ENCODE measurements around the gene OR6A2.

OR6A2 gene

DNA sequence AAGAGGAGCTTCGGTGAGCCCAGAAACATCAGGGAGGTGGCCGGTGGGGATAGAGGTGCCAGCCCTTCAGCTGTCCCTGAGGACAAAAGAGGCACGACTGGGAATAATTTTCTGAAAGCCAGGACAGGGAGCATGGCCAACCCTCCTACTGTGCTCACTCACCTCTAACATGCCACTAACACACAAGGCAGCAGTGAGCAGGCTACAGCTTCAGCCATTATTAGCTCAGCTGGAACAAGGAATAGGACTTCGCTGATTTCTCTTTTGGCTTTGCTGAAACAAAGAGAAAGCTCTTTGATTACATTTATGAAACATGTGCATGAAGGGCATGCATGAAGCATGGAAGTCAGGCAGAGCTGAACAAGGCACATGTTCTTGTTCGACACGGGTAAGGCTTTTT, 33.9 kb upstream of the OR6A2 start:
- no peak overlapping the region for H3K4me2 ChIP-seq (ENCODE audit: low read depth, low read length, poor library complexity, severe bottlenecking)
- no peaks in the 10 kb centered on the region for H3K27me3 ChIP-seq (ENCODE audit: insufficient read depth, low read length, poor library complexity, severe bottlenecking)
- H3K9me3 ChIP-seq (ENCODE audit: insufficient read depth, low read depth, low read length) = no peaks in the 10 kb centered on the region
- no peaks in the 10 kb centered on the region for H3K4me1 ChIP-seq (ENCODE audit: insufficient read depth, low read length, poor library complexity, severe bottlenecking)
- no peaks in the 10 kb centered on the region for H3K9me2 ChIP-seq (replicated peaks; ENCODE audit: low read depth, low read length)
- no peak overlapping the region for H3K4me3 ChIP-seq (ENCODE audit: low read length, poor library complexity, severe bottlenecking)
- H3K9ac ChIP-seq (ENCODE audit: low read depth, low read length, poor library complexity, severe bottlenecking) = no peak overlapping the region
- TF ChIP-seq EZH2phosphoT487 (IDR thresholded peaks at IDR 0.05; ENCODE audit: borderline replicate concordance) = no peak
- TF ChIP-seq, protein P1, sequence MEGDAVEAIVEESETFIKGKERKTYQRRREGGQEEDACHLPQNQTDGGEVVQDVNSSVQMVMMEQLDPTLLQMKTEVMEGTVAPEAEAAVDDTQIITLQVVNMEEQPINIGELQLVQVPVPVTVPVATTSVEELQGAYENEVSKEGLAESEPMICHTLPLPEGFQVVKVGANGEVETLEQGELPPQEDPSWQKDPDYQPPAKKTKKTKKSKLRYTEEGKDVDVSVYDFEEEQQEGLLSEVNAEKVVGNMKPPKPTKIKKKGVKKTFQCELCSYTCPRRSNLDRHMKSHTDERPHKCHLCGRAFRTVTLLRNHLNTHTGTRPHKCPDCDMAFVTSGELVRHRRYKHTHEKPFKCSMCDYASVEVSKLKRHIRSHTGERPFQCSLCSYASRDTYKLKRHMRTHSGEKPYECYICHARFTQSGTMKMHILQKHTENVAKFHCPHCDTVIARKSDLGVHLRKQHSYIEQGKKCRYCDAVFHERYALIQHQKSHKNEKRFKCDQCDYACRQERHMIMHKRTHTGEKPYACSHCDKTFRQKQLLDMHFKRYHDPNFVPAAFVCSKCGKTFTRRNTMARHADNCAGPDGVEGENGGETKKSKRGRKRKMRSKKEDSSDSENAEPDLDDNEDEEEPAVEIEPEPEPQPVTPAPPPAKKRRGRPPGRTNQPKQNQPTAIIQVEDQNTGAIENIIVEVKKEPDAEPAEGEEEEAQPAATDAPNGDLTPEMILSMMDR (conservative IDR thresholded peaks at IDR 0.05; ENCODE audit: low read length) = no peak
- no peaks in the 10 kb centered on the region for H3K79me2 ChIP-seq (ENCODE audit: insufficient read depth, low read length)
- no peak overlapping the region for H2AFZ ChIP-seq (ENCODE audit: low read length)
- H3F3A ChIP-seq (ENCODE audit: low read depth) = no peaks in the 10 kb centered on the region
- no peaks in the 10 kb centered on the region for H4K20me1 ChIP-seq (ENCODE audit: insufficient read depth, low read length, poor library complexity, severe bottlenecking)
- no peaks in the 10 kb centered on the region for H3K36me3 ChIP-seq (ENCODE audit: insufficient read depth, low read length)

DNA sequence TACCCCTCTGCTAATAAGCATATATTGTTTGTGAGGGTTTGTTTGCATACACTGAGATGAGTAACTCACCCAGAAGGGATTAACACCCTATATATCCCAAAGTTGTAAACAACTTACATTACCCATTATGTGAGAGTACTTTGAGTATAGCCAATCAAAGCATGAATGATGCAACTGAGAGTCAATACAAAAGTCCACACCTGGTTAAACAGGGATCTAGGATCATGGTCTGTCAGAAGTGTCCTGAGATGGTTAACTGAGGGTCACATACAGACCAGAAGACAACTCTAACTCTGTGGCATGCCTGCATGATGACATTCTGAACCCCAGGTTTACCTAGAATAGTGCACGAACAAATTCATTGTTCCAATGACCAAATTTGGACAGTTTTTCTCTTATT, 28.6 kb upstream of the OR6A2 start:
- H3K9me3 ChIP-seq (ENCODE audit: insufficient read depth, low read depth, low read length) = no peaks in the 10 kb centered on the region
- H3F3A ChIP-seq (ENCODE audit: low read depth) = no peaks in the 10 kb centered on the region
- H3K36me3 ChIP-seq (ENCODE audit: insufficient read depth, low read length) = no peaks in the 10 kb centered on the region
- H3K4me1 ChIP-seq (ENCODE audit: insufficient read depth, low read length, poor library complexity, severe bottlenecking) = no peaks in the 10 kb centered on the region
- H3K4me2 ChIP-seq (ENCODE audit: low read depth, low read length, poor library complexity, severe bottlenecking) = no peak overlapping the region
- no peaks in the 10 kb centered on the region for H3K27me3 ChIP-seq (ENCODE audit: insufficient read depth, low read length, poor library complexity, severe bottlenecking)
- H2AFZ ChIP-seq (ENCODE audit: low read length) = no peak overlapping the region
- no peak overlapping the region for H3K4me3 ChIP-seq (ENCODE audit: low read length, poor library complexity, severe bottlenecking)
- H3K9ac ChIP-seq (ENCODE audit: low read depth, low read length, poor library complexity, severe bottlenecking) = no peak overlapping the region
- no peak for TF ChIP-seq EZH2phosphoT487 (IDR thresholded peaks at IDR 0.05; ENCODE audit: borderline replicate concordance)
- TF ChIP-seq, protein P1 (conservative IDR thresholded peaks at IDR 0.05; ENCODE audit: low read length) = no peak
- no peaks in the 10 kb centered on the region for H3K79me2 ChIP-seq (ENCODE audit: insufficient read depth, low read length)
- no peaks in the 10 kb centered on the region for H4K20me1 ChIP-seq (ENCODE audit: insufficient read depth, low read length, poor library complexity, severe bottlenecking)
- no peaks in the 10 kb centered on the region for H3K9me2 ChIP-seq (replicated peaks; ENCODE audit: low read depth, low read length)

DNA sequence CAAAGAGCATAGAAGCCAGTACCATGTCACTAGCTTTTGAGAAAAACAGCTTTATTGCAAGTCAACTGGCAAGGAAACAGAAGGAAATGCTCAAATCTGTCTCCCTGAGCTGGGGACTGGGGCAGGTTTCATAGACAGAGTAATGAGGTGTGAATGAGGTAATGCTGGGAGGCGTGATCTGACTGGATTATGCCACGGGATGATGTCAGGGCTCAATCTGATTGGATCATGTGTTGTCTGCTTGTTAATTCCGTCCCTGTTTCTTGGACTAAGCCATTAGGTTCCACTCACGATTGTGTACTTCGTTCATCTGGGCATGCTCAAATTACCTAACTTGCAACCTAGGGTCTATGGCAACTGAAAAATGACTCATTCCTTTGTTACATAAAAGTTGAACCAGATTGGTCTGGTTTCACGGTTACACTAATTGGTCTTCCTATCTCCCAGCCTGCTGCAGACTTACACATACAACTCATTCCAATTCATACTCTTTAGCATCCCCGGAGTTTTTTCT, 25.8 kb upstream of the OR6A2 start:
- Histone ChIP-seq H3K9me2 (replicated peaks; ENCODE audit: low read depth, low read length) (no peaks in the 10 kb centered on the region), H3K36me3 (ENCODE audit: insufficient read depth, low read length) (no peaks in the 10 kb centered on the region), H3F3A (ENCODE audit: low read depth) (no peaks in the 10 kb centered on the region), H2AFZ (ENCODE audit: low read length) (no peak overlapping the region), H3K9ac (ENCODE audit: low read depth, low read length, poor library complexity, severe bottlenecking) (no peak overlapping the region), H3K4me2 (ENCODE audit: low read depth, low read length, poor library complexity, severe bottlenecking) (no peak overlapping the region), H3K4me3 (ENCODE audit: low read length, poor library complexity, severe bottlenecking) (no peak overlapping the region), H3K27me3 (ENCODE audit: insufficient read depth, low read length, poor library complexity, severe bottlenecking) (no peaks in the 10 kb centered on the region), H3K4me1 (ENCODE audit: insufficient read depth, low read length, poor library complexity, severe bottlenecking) (no peaks in the 10 kb centered on the region), H3K79me2 (ENCODE audit: insufficient read depth, low read length) (no peaks in the 10 kb centered on the region), H3K9me3 (ENCODE audit: insufficient read depth, low read depth, low read length) (no peaks in the 10 kb centered on the region), H4K20me1 (ENCODE audit: insufficient read depth, low read length, poor library complexity, severe bottlenecking) (no peaks in the 10 kb centered on the region)
- TF ChIP-seq, protein P1 (conservative IDR thresholded peaks at IDR 0.05; ENCODE audit: low read length) = no peak
- no peak for TF ChIP-seq EZH2phosphoT487 (IDR thresholded peaks at IDR 0.05; ENCODE audit: borderline replicate concordance)

Data from Loucy (cell line).